OCI-LY1 (cell line): ENCODE measurements around the gene TNFAIP8.
A peak's percentile ranks its signal among the peaks of the same experiment; 100 is the strongest.

Source experiments
- H2AFZ ChIP-seq: fragments of 200-600 bp; sonication (generic), shearing (Covaris generic); 2 replicates; pipeline ENCODE4 v1.6.0; 2014; ENCODE audit warnings: antibody characterized with exemption, mild to moderate bottlenecking, low read length
- H3F3A ChIP-seq: fragments of 200-600 bp; sonication (generic), shearing (Covaris generic); 2 replicates; pipeline ENCODE4 v1.6.0; 2014; ENCODE audit warnings: mild to moderate bottlenecking, antibody characterized with exemption, low read length, moderate library complexity; ENCODE audit not compliant: insufficient read depth
- H3K27ac ChIP-seq: fragments of 200-600 bp; sonication (generic); 2 replicates; pipeline ENCODE4 v1.5.1; 2014; ENCODE audit warnings: low read length, mixed run types, mild to moderate bottlenecking, low read depth; ENCODE audit not compliant: poor library complexity, severe bottlenecking
- H3K27me3 ChIP-seq: fragments of 200-600 bp; sonication (generic); 2 replicates; pipeline ENCODE4 v1.6.0; 2014; ENCODE audit warnings: antibody characterized with exemption, mild to moderate bottlenecking, low read length, moderate library complexity; ENCODE audit not compliant: insufficient read depth
- H3K36me3 ChIP-seq: fragments of 200-600 bp; sonication (generic); 2 replicates; pipeline ENCODE4 v1.6.1; 2014; ENCODE audit warnings: mild to moderate bottlenecking, antibody characterized with exemption, low read length, moderate library complexity, mixed read lengths; ENCODE audit not compliant: insufficient read depth
- H3K4me1 ChIP-seq: fragments of 200-600 bp; sonication (generic); 2 replicates; pipeline ENCODE4 v1.5.1; 2014; ENCODE audit warnings: mild to moderate bottlenecking, low read length, moderate library complexity; ENCODE audit not compliant: insufficient read depth, severe bottlenecking
- H3K4me2 ChIP-seq: fragments of 200-600 bp; sonication (generic), shearing (Covaris generic); 2 replicates; pipeline ENCODE4 v1.6.1; 2014; ENCODE audit warnings: low read length
- H3K4me3 ChIP-seq: fragments of 200-600 bp; sonication (generic); 2 replicates; pipeline ENCODE4 v1.5.1; 2014; ENCODE audit warnings: low read length, low read depth, mild to moderate bottlenecking, mixed read lengths; ENCODE audit not compliant: poor library complexity, severe bottlenecking
- H3K79me2 ChIP-seq: fragments of 200-600 bp; shearing (Covaris generic); 2 replicates; pipeline ENCODE4 v1.6.1; 2016; ENCODE audit warnings: mixed run types, low read length, mixed read lengths; ENCODE audit not compliant: insufficient read depth
- H3K9ac ChIP-seq: fragments of 200-600 bp; sonication (generic), shearing (Covaris generic); 2 replicates; pipeline ENCODE4 v1.6.1; 2014; ENCODE audit warnings: mild to moderate bottlenecking, low read length, mixed read lengths
- H3K9me2 ChIP-seq: fragments of 200-600 bp; sonication (generic), shearing (Covaris generic); 2 replicates; pipeline ENCODE4 v1.6.1; 2014; ENCODE audit warnings: low read depth, mild to moderate bottlenecking, low read length, mixed read lengths
- H3K9me3 ChIP-seq: fragments of 200-600 bp; shearing (Covaris generic); 2 replicates; pipeline ENCODE4 v1.6.1; 2014; ENCODE audit warnings: low read length, mixed read lengths
- H4K20me1 ChIP-seq: fragments of 200-600 bp; sonication (generic), shearing (Covaris generic); 2 replicates; pipeline ENCODE4 v1.6.0; 2016; ENCODE audit warnings: mild to moderate bottlenecking, low read length; ENCODE audit not compliant: insufficient read depth
- EZH2 ChIP-seq: fragments of 200-600 bp; sonication (generic), shearing (Covaris generic); IDR thresholded peaks from 2 replicates; pipeline ENCODE4 v1.8.0; 2017; ENCODE audit warnings: borderline replicate concordance, mixed run types, mild to moderate bottlenecking, antibody characterized with exemption, low read length, moderate library complexity, mixed read lengths
- TF ChIP-seq, protein P1 (sequence below): fragments of 200-600 bp; sonication (generic), shearing (Covaris generic); IDR thresholded peaks from 2 replicates; pipeline ENCODE4 v1.5.1; 2017; ENCODE audit warnings: mild to moderate bottlenecking, antibody characterized with exemption, low read length, moderate library complexity, mixed read lengths

The TNFAIP8 gene

DNA sequence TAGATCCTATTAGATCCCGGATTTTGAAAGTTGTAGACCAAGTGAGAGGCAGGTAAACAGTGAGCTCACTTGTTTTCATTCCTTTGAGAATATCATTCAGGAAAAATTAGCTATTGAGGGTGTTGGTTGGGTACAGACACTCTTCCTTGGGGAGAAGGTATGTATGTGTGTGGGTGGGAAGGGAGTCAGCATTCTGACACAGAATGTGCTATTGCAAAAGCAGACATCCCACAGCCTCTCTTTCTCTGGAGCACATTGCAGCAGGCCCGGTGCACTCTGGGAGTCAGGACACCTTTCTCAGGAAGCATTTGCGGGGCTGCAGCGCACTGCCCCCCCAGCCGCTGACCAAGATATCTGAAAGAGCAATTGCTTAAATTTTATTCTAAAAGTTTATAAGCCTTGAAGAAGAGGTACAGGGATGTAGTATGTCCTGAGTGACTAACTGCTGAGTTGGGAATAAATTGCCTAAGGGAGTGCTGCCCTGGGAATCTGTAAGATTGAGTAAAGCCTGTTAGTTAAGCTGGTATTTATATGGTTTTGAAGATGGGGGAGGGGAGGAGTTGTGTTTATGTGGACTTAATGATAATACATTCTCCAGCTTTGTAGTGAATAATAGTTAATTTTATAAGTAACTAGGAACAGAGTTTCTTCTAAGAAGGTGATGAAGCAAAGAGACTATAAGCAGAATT is 5.2 kb downstream of the TNFAIP8 start:
- Histone ChIP-seq H3K9me2 (no peaks in the 10 kb centered on the region), H3K9me3 (no peaks in the 10 kb centered on the region), H3F3A (no peaks in the 10 kb centered on the region), H3K79me2 (peaks cover 98% of the 10 kb centered on the region), H3K4me1 (peaks cover 70% of the 10 kb centered on the region), H4K20me1 (no peaks in the 10 kb centered on the region), H2AFZ (no peak overlapping the region), H3K4me3 (no peak overlapping the region), H3K36me3 (peaks cover 27% of the 10 kb centered on the region), H3K27me3 (no peaks in the 10 kb centered on the region), H3K4me2 (no peak overlapping the region), H3K27ac (peak overlapping the region; percentile 97), H3K9ac (no peak overlapping the region)
- TF ChIP-seq, protein P1, sequence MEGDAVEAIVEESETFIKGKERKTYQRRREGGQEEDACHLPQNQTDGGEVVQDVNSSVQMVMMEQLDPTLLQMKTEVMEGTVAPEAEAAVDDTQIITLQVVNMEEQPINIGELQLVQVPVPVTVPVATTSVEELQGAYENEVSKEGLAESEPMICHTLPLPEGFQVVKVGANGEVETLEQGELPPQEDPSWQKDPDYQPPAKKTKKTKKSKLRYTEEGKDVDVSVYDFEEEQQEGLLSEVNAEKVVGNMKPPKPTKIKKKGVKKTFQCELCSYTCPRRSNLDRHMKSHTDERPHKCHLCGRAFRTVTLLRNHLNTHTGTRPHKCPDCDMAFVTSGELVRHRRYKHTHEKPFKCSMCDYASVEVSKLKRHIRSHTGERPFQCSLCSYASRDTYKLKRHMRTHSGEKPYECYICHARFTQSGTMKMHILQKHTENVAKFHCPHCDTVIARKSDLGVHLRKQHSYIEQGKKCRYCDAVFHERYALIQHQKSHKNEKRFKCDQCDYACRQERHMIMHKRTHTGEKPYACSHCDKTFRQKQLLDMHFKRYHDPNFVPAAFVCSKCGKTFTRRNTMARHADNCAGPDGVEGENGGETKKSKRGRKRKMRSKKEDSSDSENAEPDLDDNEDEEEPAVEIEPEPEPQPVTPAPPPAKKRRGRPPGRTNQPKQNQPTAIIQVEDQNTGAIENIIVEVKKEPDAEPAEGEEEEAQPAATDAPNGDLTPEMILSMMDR: no peak
- no peak for TF ChIP-seq EZH2

DNA sequence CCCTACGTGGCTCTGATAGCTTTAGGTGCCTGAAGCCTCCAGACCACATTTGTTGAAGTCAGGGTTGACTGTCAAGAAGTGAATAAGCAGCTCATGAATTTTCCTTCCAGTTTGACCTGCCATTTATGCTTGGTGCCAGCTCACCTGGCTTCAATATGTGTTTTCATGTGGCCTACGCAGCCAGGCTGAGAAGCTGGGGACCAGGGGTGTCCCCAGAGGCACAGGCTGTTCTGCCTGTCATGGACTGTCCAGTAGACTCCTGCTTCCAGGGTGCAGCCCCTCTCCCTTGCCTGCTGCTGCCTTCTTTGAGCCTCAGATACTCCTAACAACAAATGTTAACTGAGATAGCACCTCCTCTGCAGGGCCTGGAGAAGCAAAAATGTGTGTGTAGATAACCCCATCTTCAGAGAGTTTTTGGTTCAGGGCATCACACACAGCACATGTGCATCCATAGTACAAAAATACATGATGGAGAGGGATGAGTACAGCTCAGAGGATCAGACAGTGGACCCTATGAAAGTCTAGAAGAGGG is 5.8 kb downstream of the TNFAIP8 start:
- TF ChIP-seq EZH2: no peak
- TF ChIP-seq, protein P1: no peak
- H3K9me2 ChIP-seq: no peaks in the 10 kb centered on the region
- no peaks in the 10 kb centered on the region for H3K9me3 ChIP-seq
- no peak overlapping the region for H3K4me3 ChIP-seq
- H2AFZ ChIP-seq: no peak overlapping the region
- H3K79me2 ChIP-seq: peaks cover 98% of the 10 kb centered on the region
- H3K27me3 ChIP-seq: no peaks in the 10 kb centered on the region
- no peaks in the 10 kb centered on the region for H4K20me1 ChIP-seq
- H3K4me2 ChIP-seq: no peak overlapping the region
- no peaks in the 10 kb centered on the region for H3F3A ChIP-seq
- H3K27ac ChIP-seq: peak overlapping the region; percentile 35
- no peak overlapping the region for H3K9ac ChIP-seq
- peaks cover 70% of the 10 kb centered on the region for H3K4me1 ChIP-seq
- peaks cover 33% of the 10 kb centered on the region for H3K36me3 ChIP-seq

DNA sequence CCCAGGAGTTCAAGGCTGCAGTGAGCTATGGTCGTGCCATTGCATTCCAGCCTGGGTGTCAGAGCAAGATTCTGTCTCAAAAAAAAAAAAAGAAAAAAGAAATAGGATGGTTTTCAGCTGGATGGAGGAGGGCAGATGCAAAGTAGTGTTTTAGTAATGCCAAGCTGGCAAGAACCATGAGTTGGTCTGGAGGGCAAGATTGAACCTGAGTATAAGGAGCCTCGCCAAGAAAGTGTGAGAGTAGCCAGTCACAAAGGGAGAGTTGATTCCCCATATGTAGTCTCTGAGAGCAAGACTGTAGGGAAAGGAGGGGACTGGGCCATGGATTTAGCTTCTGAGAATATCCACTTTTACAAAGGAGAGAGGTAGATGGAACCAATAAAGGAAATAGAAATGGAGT is 6.9 kb downstream of the TNFAIP8 start:
- no peak overlapping the region for H2AFZ ChIP-seq
- peaks cover 98% of the 10 kb centered on the region for H3K79me2 ChIP-seq
- TF ChIP-seq, protein P1: no peak
- TF ChIP-seq EZH2: no peak
- H4K20me1 ChIP-seq: no peaks in the 10 kb centered on the region
- no peak overlapping the region for H3K4me3 ChIP-seq
- peaks cover 70% of the 10 kb centered on the region for H3K4me1 ChIP-seq
- H3K27me3 ChIP-seq: no peaks in the 10 kb centered on the region
- H3K4me2 ChIP-seq: no peak overlapping the region
- no peaks in the 10 kb centered on the region for H3F3A ChIP-seq
- H3K9me2 ChIP-seq: no peaks in the 10 kb centered on the region
- H3K36me3 ChIP-seq: peaks cover 35% of the 10 kb centered on the region
- no peak overlapping the region for H3K9ac ChIP-seq
- no peak overlapping the region for H3K27ac ChIP-seq
- no peaks in the 10 kb centered on the region for H3K9me3 ChIP-seq
